GM19240 (cell line): ENCODE data around the gene C6orf89.

ENCODE experiments used
- DNase-seq: peaks from one replicate; pipeline ENCODE4 v3.0.0; 2011; ENCODE audit warnings: low spot score; ENCODE audit not compliant: insufficient read length

The C6orf89 gene

GRCh38 chr6:36967757-36968156 is 82.0 kb downstream of the C6orf89 start:
- no peak for DNase-seq

DNA sequence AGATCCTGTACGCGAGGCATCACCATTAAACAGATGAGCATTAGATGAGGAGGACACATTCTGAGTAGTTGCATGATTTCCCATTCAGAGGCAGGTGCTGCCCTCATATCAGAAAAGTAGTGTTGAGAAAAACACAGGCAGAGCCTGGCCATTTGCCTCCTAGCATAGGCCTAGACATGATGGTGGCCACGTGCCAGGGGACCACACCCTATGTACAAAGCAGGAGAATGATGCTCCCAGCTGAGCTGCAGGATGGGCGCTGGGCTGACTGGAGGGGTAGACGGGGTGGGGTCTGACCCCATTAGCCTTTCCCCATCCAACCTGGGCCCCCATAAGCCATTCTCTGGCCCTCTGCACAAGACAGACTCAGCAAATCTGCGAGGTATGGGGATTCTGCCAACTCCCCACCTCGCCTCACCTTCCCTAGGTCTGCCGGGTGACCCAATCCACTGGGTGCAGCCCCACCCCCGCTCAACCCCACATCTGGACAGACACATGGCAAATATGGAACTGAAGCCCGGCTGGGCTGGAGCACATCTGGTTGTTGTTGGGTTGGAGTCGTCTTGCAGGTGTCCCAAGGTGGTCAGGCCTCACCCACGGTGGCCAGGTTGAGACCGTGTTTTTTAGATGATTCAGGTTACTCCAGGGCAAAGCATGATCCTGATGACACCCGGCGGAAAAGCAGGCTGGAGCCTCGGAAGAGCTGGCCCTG is 82.7 kb downstream of the C6orf89 start:
- DNase-seq = no peak

GRCh38 chr6:36969240-36969691 is 83.5 kb downstream of the C6orf89 start:
- no peak for DNase-seq

- DNase-seq = no peak
These were observed 84.5 kb downstream of the C6orf89 start for GRCh38 chr6:36969988-36970891.

DNA sequence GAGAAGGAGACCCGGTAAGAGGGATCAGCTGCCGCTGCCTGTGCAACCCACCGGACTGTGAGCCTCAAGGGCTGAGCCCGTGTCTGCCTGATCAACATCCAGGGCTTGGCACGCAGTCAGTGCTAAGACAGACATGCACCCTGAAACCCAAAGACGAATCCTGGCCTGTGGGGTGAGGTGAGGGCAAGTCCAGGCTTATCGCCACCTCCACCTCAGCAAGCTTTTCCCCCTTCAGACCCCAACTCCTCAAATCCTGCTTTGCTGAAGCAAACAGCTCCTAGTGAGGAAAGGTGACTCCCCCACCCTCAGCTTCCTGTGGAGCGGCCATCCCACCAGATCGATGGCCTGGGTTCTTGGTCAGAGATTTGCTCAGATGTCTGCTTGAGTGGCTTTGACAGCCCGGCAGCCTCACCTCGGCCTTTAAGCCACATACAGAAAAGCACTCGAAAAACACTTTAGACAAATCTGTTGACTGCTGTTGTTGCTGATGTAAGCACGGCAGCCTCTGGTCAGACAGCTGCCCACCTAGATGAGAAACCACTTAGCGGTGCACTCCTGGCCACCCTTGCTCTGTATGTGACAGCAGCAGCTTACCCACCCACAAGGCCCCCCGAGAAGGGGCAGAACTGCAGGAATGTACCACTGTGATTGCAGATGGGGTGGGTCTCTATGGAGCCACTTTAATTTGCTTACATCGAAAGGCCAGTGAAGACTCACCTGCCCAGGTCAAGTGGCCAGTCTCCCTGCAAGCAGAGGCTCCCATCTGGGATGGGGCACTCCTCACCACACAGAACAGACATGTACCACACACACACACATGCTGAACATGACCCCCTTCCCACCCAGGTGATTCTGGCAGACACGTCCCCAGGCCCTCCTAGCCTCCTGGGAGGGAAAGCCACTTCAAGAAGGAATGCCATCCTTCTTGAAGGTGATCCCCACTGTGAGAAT is 85.4 kb downstream of the C6orf89 start:
- DNase-seq = no peak

GRCh38 chr6:36971921-36972673 is 86.3 kb downstream of the C6orf89 start:
- no peak for DNase-seq

DNA sequence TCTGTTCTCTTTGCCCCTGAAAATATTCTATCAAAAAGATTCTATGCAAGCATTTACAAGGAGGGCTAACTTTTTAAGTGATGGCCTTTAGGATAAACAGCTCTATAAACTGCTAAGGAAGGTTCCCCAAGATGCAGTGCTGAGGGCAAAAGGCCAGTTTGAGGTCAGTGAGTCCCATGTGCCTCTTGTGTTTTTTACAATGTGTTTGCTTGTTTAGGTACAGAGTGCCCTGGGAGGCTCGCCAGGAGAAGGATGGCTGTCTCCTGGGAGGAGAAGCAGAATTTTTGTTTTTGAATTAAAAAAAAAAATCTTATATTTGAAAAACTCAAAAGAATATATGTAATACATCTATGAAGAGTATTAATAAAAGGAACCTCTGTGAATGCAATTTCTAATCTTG is 87.4 kb downstream of the C6orf89 start:
- DNase-seq = no peak

- DNase-seq = no peak
These were observed 87.9 kb downstream of the C6orf89 start for GRCh38 chr6:36973647-36974046.

DNA sequence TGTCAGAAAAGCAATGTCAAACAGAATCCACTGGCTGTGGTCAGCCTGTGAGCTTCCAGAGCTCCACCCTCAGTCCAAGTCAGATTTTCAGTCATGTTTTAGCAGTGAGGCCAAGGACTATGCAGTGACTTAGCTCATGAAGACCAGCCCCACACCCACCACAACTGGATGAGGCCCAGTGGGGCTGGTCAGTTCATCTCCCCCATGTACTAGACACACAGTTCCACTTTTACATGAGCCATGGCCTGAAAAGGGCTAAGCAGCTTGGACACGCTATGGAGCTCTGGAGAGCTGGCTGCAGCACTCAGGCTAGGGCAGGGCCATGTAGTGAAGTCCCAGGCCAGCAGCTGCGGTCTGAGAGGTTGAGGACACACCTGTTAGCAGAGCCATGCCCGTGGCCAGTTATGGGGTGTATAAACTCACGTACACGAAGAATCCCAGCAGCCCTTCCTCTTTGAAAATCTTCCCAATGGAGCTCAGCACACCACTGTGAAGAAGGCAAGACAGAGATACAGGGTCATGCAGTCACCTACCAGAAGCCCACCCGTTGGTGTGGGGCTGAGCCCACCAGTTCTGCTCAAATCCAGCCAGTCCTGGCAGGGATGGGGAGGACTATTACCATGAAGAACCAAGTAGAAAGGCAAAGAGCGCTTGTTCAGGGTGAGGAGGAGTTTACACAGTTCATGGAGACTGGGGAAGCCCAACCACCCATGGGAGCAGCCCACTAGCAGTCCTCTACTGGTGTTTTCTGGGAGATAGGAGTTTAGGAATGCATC is 89.7 kb downstream of the C6orf89 start:
- no peak for DNase-seq

DNA sequence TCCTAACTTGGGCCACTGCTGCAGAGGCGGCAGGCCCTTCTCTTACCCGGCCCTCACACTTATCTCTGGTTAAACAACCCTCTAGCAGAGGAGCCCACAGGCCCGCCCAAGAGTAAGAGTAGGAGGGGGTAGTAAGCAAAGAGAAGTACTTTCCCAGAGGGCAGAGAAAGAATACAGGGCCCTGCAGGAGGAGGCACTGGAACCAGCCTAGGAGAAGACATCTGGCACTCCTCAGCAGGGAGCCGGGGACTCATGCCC is 90.2 kb downstream of the C6orf89 start:
- DNase-seq = no peak

- no peak for DNase-seq
These were observed 90.8 kb downstream of the C6orf89 start for GRCh38 chr6:36976509-36976908.

DNA sequence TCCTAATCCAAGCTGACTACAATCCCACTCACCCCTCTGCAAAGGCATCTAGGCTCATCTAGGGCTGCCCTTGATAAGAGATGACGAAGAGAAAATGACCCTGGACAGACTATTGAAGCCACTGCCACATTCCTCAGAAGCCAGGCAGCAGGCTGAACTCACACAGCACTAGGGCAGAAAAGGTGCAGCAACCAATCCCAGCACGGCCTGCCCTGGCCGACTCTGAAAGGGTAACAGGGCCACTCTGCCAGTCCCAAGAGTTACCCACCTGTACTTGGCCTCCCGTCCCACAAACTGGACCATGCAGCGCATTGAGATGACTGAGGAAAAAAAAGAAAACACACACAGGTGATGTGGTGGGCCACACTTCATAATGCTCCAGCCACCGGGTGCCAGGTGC is 91.2 kb downstream of the C6orf89 start:
- no peak for DNase-seq

GRCh38 chr6:36977470-36977941 is 91.8 kb downstream of the C6orf89 start:
- DNase-seq = no peak
